Heart right ventricle (tissue), 16 donors: ENCODE data around the gene LRMDA. TPM values are rescaled to one million over a fixed set of nuclear protein-coding genes. Genes with fewer than 3 reads are reported as not detected.

ENCODE experiments used
- ATAC-seq, 8 donors: fragments of 200-7000 bp; cut with Tn5 transposase; one replicate each; pipeline ENCODE4 v1.9.1; 2020; ENCODE audit warnings: mild to moderate bottlenecking in 8 of 8, moderate library complexity in 8 of 8, moderate number of reproducible peaks in 1 of 8
- DNase-seq, 2 donors: peaks; one replicate each; pipeline ENCODE4 v3.0.0-alpha.2; 2020
- H3K27ac ChIP-seq, 10 donors: fragments of 200-600 bp; sonication (generic) in 2 of 10; one replicate each; pipeline versions ENCODE4 v1.5.0 to v1.8.0; 2020 to 2022; ENCODE audit warnings: mild to moderate bottlenecking in 3 of 10
- H3K27me3 ChIP-seq, 7 donors: fragments of 200-600 bp; one replicate each; pipeline ENCODE4 v1.8.0; 2021 to 2022; ENCODE audit warnings: mild to moderate bottlenecking in 2 of 7
- H3K36me3 ChIP-seq, 9 donors: fragments of 200-600 bp; sonication (generic) in 1 of 9; one replicate each; pipeline versions ENCODE4 v1.5.0 to v1.8.0; 2020 to 2022; ENCODE audit warnings: mild to moderate bottlenecking in 2 of 9
- H3K4me1 ChIP-seq, 9 donors: fragments of 200-600 bp; sonication (generic) in 1 of 9; one replicate each; pipeline versions ENCODE4 v1.5.0 to v1.8.0; 2020 to 2022; ENCODE audit warnings: mild to moderate bottlenecking in 4 of 9
- H3K4me3 ChIP-seq, 10 donors: fragments of 200-600 bp; sonication (generic) in 2 of 10; one replicate each; pipeline versions ENCODE4 v1.5.0 to v1.8.0; 2020 to 2022; ENCODE audit warnings: mild to moderate bottlenecking in 7 of 10, moderate library complexity in 2 of 10
- H3K9me3 ChIP-seq, 11 donors: fragments of 200-600 bp in 10 of 11; sonication (generic) in 2 of 11; one replicate each; pipeline versions ENCODE4 v1.5.0 to v1.8.0; 2013 to 2022; ENCODE audit warnings: mild to moderate bottlenecking in 2 of 11, control low read depth in 1 of 11, moderate library complexity in 1 of 11
- WGBS, 2 donors: extraction: QIAGEN DNeasy Blood & Tissue Kit; methylation state at CpG; one replicate each; pipeline ENCODE4 v1.1.7; 2013; ENCODE audit warnings: inconsistent platforms in 1 of 2; 5-methylcytosine and 5-hydroxymethylcytosine counted together
- intact Hi-C, 10 donors: fragments of 100-400 bp; cut with DNase I; formaldehyde crosslinking; loops; one replicate each; pipeline versions ENCODE4 v1.11.1 to v1.14.2; 2022
- polyA plus RNA-seq, 2 donors: library from polyadenylated mRNA; stranded (reverse); fragments of 200-250 nt; gene quantifications; one replicate each; pipeline ENCODE4 v1.2.3, GENCODE V29; 2013
- total RNA-seq, 10 donors: library from RNA; stranded (reverse); fragmentation: NEBNext Ultra II Directional in 3 of 10; extraction: Animal tissue kit (Norgen Biotek cat#: 25700) in 3 of 10; gene quantifications; one replicate each; pipeline versions ENCODE4 v1.2.1 to v1.2.4, GENCODE V29; 2021 to 2023
- TF ChIP-seq, protein P1 (sequence below), 9 donors: fragments of 200-600 bp; sonication (generic) in 2 of 9; IDR thresholded peaks; one replicate each; pipeline versions ENCODE4 v1.5.0 to v1.8.0; 2021 to 2022; ENCODE audit warnings: antibody characterized with exemption in 9 of 9, mild to moderate bottlenecking in 5 of 9, moderate library complexity in 1 of 9
- donor health status: Arrhythmogenic right ventricular cardiomyopathy.
- donor health status: ischemic (EF 13 %, LVEDD 7.1; RV severe dilation, severe dysfunction).
- donor health status: healthy with polysubstance abuse.
- donor health status: DM: no; HTN: yes; CAD: no.
- donor health status: DM: no; HTN: no; CAD: no.
- donor health status: ischemic (EF 25% LVEDD 6.9; RV normal size, moderate dysfunction).
- donor health status: ischemic (EF 25% LVEDD 5.7; RV mildly dilated, moderate dysfunction).
- donor health status: healthy.
- donor health status: DM: yes; HTN: yes; CAD: no.
- donor health status: Ischemic cardiomyopathy.
- donor health status: ischemic (EF 35%, LVEDD 5.7; RV mildly dilated, moderate dysfunction).
- donor health status: nonischemic (EF 11% LVEDD 7.7; RV severe dilation, severe dysfunction).
- donor health status: DM: yes; HTN: yes; CAD: no.
- donor health status: PGD.
- donor health status: ischemic (EF 29% LVEDD 5.4; RV normal size, mild dysfunction).
- donor health status: nonischemic (EF 23%, LVEDD 6.1; RV moderate dilation, normal function).

The LRMDA gene
- total and polyA plus RNA-seq, 12 donors = 4.0 to 59.8 (median 12.7) TPM

DNA sequence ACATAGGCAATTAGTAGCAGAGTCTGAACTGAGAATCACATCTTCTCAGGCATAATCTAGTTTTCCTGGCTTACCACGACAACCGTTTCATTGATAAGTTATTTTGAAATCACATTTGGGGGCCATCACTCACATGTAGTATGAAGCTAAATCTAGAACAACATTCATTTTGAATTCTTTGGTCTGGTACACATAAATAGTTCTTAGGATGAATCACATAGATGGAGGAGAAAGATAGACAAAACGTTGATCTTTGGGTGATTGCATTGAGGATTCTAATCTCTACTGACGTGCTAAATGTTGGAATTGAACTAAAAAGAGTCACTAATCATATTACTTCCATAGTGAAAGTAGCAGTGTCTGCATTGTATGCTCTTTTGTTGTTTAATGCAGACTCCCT lies 1022.6 kb downstream of the LRMDA start:
- Histone ChIP-seq H3K9me3 (peaks cover 0 to 8% (median 0%) of the 10 kb centered on the region in 11 donors), H3K4me3 (no peak overlapping the region), H3K27ac (peak overlapping the region in 3 of 10 donors; percentile 17 to 71 (median 38)), H3K4me1 (peaks cover 0 to 24% (median 12%) of the 10 kb centered on the region in 9 donors), H3K27me3 (no peaks in the 10 kb centered on the region), H3K36me3 (no peaks in the 10 kb centered on the region)
- WGBS, 2 donors = 83 to 91% methylated on average over 4 of the region's 4 CpGs
- intact Hi-C loops = no loop called here
- DNase-seq = no peak
- TF ChIP-seq, protein P1, sequence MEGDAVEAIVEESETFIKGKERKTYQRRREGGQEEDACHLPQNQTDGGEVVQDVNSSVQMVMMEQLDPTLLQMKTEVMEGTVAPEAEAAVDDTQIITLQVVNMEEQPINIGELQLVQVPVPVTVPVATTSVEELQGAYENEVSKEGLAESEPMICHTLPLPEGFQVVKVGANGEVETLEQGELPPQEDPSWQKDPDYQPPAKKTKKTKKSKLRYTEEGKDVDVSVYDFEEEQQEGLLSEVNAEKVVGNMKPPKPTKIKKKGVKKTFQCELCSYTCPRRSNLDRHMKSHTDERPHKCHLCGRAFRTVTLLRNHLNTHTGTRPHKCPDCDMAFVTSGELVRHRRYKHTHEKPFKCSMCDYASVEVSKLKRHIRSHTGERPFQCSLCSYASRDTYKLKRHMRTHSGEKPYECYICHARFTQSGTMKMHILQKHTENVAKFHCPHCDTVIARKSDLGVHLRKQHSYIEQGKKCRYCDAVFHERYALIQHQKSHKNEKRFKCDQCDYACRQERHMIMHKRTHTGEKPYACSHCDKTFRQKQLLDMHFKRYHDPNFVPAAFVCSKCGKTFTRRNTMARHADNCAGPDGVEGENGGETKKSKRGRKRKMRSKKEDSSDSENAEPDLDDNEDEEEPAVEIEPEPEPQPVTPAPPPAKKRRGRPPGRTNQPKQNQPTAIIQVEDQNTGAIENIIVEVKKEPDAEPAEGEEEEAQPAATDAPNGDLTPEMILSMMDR (IDR thresholded peaks at IDR 0.05) = no peak
- ATAC-seq = no peak

DNA sequence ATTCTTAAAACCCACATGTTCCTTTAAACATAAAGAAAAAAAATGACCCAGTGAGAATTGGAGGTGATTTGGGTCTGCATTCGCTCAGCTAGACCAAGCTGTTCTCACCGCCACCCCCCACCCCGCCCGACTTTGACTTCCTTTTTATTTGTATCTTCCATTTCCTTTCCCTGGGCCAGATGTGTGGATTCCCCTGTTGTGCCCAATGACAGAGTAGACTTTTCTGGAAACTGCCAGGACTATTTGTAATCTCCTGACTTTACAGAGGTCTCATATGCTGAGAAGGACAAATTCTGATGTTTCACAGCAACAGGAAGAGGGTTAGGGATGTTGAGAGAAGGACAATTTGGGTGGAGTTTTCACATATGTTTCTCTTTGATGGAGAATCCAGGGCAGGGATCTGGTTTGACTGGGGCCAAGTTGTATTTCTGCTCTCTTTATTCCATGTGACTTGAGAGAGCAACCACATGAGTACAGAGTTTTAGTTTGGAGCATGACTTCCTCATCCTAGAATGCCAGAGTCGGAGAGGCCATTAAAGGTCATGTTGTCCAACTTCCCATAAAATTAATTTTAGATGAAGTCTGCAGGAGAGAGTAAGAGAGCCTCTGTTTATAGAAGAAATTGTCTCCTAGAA lies 1023.2 kb downstream of the LRMDA start:
- no peaks in the 10 kb centered on the region for H3K36me3 ChIP-seq
- 78 to 80% methylated on average over 5 of the region's 5 CpGs for WGBS, 2 donors
- TF ChIP-seq, protein P1 (IDR thresholded peaks at IDR 0.05) = no peak
- DNase-seq = no peak
- H3K4me1 ChIP-seq = peaks cover 0 to 29% (median 18%) of the 10 kb centered on the region in 9 donors
- peak in 7 of 8 donors; percentile 30 to 74 (median 51) for ATAC-seq
- peak overlapping the region in 4 of 10 donors; percentile 17 to 71 (median 32) for H3K27ac ChIP-seq
- intact Hi-C loops = no loop called here
- peaks cover 0 to 8% (median 0%) of the 10 kb centered on the region in 11 donors for H3K9me3 ChIP-seq
- no peak overlapping the region for H3K4me3 ChIP-seq
- H3K27me3 ChIP-seq = no peaks in the 10 kb centered on the region

DNA sequence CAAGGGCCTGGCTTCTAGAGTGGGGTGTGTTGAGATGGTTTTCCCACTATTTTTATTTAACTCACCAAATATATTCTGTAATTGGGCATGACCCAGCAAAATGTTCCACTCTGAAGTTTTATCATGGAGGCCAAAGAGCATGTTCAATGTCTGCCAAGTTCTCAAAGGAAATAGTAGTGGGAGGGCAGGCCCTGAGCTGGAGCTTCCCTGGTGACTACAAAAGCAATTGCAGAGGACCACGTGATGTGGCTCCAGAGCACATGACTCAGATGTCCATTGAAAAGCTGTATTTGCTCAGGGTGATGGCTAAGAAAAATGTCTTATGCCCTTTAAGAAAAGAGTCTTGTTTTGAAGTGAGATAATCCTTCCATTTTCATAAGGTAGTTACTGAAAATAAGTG lies 1024.8 kb downstream of the LRMDA start:
- intact Hi-C loops = no loop called here
- H3K4me1 ChIP-seq = peaks cover 0 to 29% (median 18%) of the 10 kb centered on the region in 9 donors
- TF ChIP-seq, protein P1 (IDR thresholded peaks at IDR 0.05) = no peak
- DNase-seq (no peak), ATAC-seq (peak; percentile 44 to 80 (median 58))
- H3K36me3 ChIP-seq = no peaks in the 10 kb centered on the region
- H3K27ac ChIP-seq = peak overlapping the region in 3 of 10 donors; percentile 16 to 41 (median 17)
- H3K4me3 ChIP-seq = no peak overlapping the region
- peaks cover 0 to 8% (median 0%) of the 10 kb centered on the region in 11 donors for H3K9me3 ChIP-seq
- 49 to 63% methylated on average over 1 of the region's 1 CpG for WGBS, 2 donors
- no peaks in the 10 kb centered on the region for H3K27me3 ChIP-seq

DNA sequence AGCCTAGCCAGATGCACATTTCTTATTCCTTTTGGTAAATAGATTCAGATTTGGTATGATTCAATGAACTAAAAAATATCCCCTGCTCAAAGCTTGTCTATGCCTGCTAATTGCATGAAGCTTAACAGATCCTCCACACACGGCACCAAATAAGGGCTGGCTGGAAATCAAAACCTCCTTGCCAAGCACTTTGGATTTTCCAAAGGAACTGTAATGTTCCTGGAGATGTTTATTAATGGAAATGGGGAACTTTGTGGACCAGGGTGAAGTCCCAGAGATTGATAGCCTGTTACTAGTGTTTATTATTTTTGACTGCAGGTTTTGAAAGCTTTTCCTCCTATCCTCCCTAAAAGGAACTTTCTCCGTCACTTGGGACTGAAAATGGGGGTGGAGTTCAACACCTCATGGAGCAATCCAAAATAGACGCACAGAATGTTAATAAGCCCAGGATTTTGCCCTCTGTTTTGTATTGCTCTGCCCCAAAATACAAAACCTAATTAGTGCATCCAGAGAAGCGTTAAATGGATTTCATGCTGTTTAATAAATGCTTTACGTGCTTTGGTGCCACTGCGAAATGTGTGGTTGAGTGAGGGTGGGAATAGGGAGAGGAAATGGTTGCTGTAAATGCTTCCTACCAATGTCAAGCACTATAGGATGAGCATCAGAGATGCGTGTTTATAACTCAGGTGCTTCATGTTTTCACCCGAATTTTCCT lies 1027.7 kb downstream of the LRMDA start:
- Histone ChIP-seq H3K36me3 (no peaks in the 10 kb centered on the region), H3K27ac (no peak overlapping the region), H3K4me3 (no peak overlapping the region), H3K9me3 (peaks cover 0 to 8% (median 0%) of the 10 kb centered on the region in 11 donors), H3K4me1 (peaks cover 0 to 29% (median 16%) of the 10 kb centered on the region in 9 donors), H3K27me3 (no peaks in the 10 kb centered on the region)
- intact Hi-C loops = no loop called here
- WGBS, 2 donors = 73 to 77% methylated on average over 8 of the region's 8 CpGs
- DNase-seq (peak in 1 of 2 donors; percentile 14), ATAC-seq (peak in 5 of 8 donors; percentile 23 to 56 (median 39))
- TF ChIP-seq, protein P1 (IDR thresholded peaks at IDR 0.05) = no peak
